Body of pancreas (tissue), 4 donors: ENCODE results near the gene RAPGEF3. TPM values are rescaled to one million over a fixed set of nuclear protein-coding genes. Genes with fewer than 3 reads are reported as not detected.

Experiments
- ATAC-seq: fragments of 150-250 bp; one replicate; pipeline ENCODE4 v1.9.1; 2016
- DNase-seq, 4 donors: peaks; one replicate each; pipeline ENCODE4 v3.0.0-alpha.2; 2019
- H3K27ac ChIP-seq, 4 donors: fragments of 200-600 bp; sonication (generic); 1 replicate in 3 of 4; 2 replicates in 1 of 4; pipeline versions ENCODE4 v1.5.1 to v1.6.1; 2016 to 2019; ENCODE audit warnings: mild to moderate bottlenecking in 1 of 4, mixed read lengths in 1 of 4, moderate library complexity in 1 of 4
- H3K27me3 ChIP-seq, 2 donors: fragments of 200-600 bp; sonication (generic); one replicate each; pipeline ENCODE4 v1.6.0; 2016; ENCODE audit warnings: mild to moderate bottlenecking in 1 of 2
- H3K36me3 ChIP-seq, 2 donors: fragments of 200-600 bp; sonication (generic); replicated peaks in 1 of 2; 2 replicates each; pipeline ENCODE4 v1.5.1; 2016; ENCODE audit warnings: low read depth in 2 of 2; ENCODE audit not compliant: insufficient read depth in 1 of 2
- H3K4me1 ChIP-seq: fragments of 200-600 bp; sonication (generic); one replicate; pipeline ENCODE4 v1.6.0; 2016
- H3K4me3 ChIP-seq, 2 donors: fragments of 200-600 bp; sonication (generic); 1 replicate in 1 of 2; 2 replicates in 1 of 2; pipeline ENCODE4 v1.5.1; 2016 to 2019
- H3K9me3 ChIP-seq, 3 donors: fragments of 200-600 bp; sonication (generic); 1 replicate in 2 of 3; 2 replicates in 1 of 3; pipeline ENCODE4 v1.5.1; 2016
- POLR2A ChIP-seq, 3 donors: fragments of 450-650 bp; IDR thresholded peaks; one replicate each; pipeline ENCODE4 v1.6.1; 2016; ENCODE audit warnings: antibody characterized with exemption in 3 of 3, mild to moderate bottlenecking in 2 of 3
- WGBS, 2 donors: methylation state at CpG; one replicate each; pipeline ENCODE4 v1.1.5; 2017; 5-methylcytosine and 5-hydroxymethylcytosine counted together
- intact Hi-C: fragments of 100-400 bp; cut with DNase I; formaldehyde crosslinking; loops from one replicate; pipeline ENCODE4 v1.15.1; 2023
- total RNA-seq, 2 donors: library from RNA; depleted of rRNA; stranded (reverse); fragments of >200 nt; gene quantifications; one replicate each; pipeline ENCODE4 v1.1.0, GENCODE V29; 2016
- TF ChIP-seq, protein P1 (sequence below), 7 experiments: fragments of 450-650 bp in 4 of 7; fragments of 200-600 bp in 3 of 7; sonication (generic) in 3 of 7; IDR thresholded peaks; one replicate each; pipeline ENCODE4 v1.5.1; 2016 to 2019; ENCODE audit warnings: antibody characterized with exemption in 7 of 7

RAPGEF3 gene
- total RNA-seq, 2 donors from 2014 or later = 11.9 to 23.4 TPM

DNA sequence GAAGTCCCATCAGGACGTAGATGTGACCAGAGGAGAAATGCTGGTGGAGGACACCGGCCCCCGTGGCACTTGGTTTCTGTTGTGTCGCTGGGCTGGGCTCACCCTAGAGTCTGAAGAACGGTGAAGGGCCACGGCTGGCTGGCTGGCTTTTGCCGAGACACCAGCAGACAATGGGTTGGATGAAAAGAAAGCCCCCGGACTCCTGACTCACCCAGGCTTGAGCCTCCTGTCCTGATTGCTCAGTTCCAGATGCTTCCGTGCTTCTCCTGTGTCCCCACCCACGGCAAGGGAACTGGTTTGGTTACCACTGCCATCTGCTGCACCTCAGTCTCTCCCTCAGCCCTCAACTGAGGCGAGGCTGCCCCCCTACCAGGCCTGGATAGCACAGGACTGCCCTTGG lies 23.0 kb downstream of the RAPGEF3 start:
- WGBS, 2 donors = 91% methylated on average over 7 to 10 of the region's 11 CpGs
- H3K36me3 ChIP-seq = no peaks in the 10 kb centered on the region
- H3K9me3 ChIP-seq = no peaks in the 10 kb centered on the region
- H3K27me3 ChIP-seq = no peaks in the 10 kb centered on the region
- ATAC-seq (no peak), DNase-seq (no peak)
- peak overlapping the region in 1 of 4 donors; percentile 75 for H3K27ac ChIP-seq
- intact Hi-C loops = no loop called here
- TF ChIP-seq POLR2A (IDR thresholded peaks at IDR 0.05) = no peak
- TF ChIP-seq, protein P1, sequence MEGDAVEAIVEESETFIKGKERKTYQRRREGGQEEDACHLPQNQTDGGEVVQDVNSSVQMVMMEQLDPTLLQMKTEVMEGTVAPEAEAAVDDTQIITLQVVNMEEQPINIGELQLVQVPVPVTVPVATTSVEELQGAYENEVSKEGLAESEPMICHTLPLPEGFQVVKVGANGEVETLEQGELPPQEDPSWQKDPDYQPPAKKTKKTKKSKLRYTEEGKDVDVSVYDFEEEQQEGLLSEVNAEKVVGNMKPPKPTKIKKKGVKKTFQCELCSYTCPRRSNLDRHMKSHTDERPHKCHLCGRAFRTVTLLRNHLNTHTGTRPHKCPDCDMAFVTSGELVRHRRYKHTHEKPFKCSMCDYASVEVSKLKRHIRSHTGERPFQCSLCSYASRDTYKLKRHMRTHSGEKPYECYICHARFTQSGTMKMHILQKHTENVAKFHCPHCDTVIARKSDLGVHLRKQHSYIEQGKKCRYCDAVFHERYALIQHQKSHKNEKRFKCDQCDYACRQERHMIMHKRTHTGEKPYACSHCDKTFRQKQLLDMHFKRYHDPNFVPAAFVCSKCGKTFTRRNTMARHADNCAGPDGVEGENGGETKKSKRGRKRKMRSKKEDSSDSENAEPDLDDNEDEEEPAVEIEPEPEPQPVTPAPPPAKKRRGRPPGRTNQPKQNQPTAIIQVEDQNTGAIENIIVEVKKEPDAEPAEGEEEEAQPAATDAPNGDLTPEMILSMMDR (IDR thresholded peaks at IDR 0.05) = no peak
- no peak overlapping the region for H3K4me3 ChIP-seq
- H3K4me1 ChIP-seq = peaks cover 32% of the 10 kb centered on the region

GRCh38 chr12:47734725-47735480 lies 23.8 kb downstream of the RAPGEF3 start:
- ATAC-seq (no peak), DNase-seq (no peak)
- Histone ChIP-seq H3K4me1 (peaks cover 39% of the 10 kb centered on the region), H3K9me3 (no peaks in the 10 kb centered on the region), H3K27me3 (no peaks in the 10 kb centered on the region), H3K27ac (no peak overlapping the region), H3K4me3 (no peak overlapping the region), H3K36me3 (no peaks in the 10 kb centered on the region)
- intact Hi-C loops = no loop called here
- TF ChIP-seq, protein P1 (IDR thresholded peaks at IDR 0.05) = no peak
- WGBS, 2 donors = 75 to 90% methylated on average over 11 to 12 of the region's 12 CpGs

DNA sequence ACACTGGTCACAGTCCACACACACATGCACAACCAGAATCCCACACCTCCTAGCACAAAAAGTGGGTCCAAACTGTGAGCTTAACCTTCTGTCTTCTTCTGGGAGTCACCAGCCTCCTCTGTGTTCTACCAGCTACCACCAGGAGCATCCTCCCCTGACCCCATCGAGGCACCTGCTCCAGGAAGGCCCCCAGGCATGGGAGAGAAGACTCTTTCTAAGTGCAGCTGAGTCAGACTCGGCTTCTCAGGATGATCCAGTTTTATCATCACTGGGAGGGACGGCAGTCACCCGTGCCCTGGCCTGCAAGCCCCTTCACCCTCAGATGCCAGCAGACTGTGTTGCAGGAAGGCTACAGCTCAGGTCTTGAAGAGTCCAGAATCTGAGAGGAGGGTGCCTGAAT lies 25.5 kb downstream of the RAPGEF3 start:
- ATAC-seq (no peak), DNase-seq (no peak)
- Histone ChIP-seq H3K9me3 (no peaks in the 10 kb centered on the region), H3K4me3 (no peak overlapping the region), H3K27me3 (no peaks in the 10 kb centered on the region), H3K36me3 (no peaks in the 10 kb centered on the region), H3K27ac (no peak overlapping the region), H3K4me1 (peaks cover 45% of the 10 kb centered on the region)
- WGBS, 2 donors = 68 to 75% methylated on average over 2 to 4 of the region's 4 CpGs
- TF ChIP-seq, protein P1 (IDR thresholded peaks at IDR 0.05) = no peak
- no peak for TF ChIP-seq POLR2A (IDR thresholded peaks at IDR 0.05)
- intact Hi-C loops = no loop called here

- Histone ChIP-seq H3K36me3 (no peaks in the 10 kb centered on the region), H3K27me3 (no peaks in the 10 kb centered on the region), H3K27ac (no peak overlapping the region), H3K4me3 (no peak overlapping the region), H3K4me1 (peaks cover 39% of the 10 kb centered on the region), H3K9me3 (no peaks in the 10 kb centered on the region)
- no peak for TF ChIP-seq POLR2A (IDR thresholded peaks at IDR 0.05)
- TF ChIP-seq, protein P1 (IDR thresholded peaks at IDR 0.05) = no peak
- no peak for ATAC-seq
- DNase-seq = no peak
- intact Hi-C loops = no loop called here
- 72 to 80% methylated on average over 1 to 2 of the region's 2 CpGs for WGBS, 2 donors
Measured at GRCh38 chr12:47732504-47732903, 26.2 kb downstream of the RAPGEF3 start.

DNA sequence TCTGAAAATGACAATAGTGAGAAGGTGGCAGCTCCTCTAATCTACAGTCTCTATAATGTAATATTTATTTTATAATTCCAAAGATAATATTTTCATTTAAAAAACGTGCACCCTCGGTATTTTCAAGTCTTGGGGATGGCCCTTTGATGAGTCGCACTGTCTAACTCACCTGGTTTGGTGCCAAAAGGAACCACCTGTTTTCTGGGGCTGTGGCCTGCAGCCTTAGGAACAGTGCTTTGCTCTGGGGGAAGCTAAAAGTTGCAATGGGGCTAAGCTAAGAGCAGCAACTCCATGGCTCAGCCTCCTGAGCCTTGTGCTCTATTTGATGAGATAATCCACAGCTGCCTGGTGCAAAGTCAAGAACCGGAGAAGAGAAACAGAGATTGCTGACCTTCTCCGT lies 27.0 kb downstream of the RAPGEF3 start:
- no peaks in the 10 kb centered on the region for H3K27me3 ChIP-seq
- H3K9me3 ChIP-seq = no peaks in the 10 kb centered on the region
- H3K4me3 ChIP-seq = no peak overlapping the region
- intact Hi-C loops = no loop called here
- no peaks in the 10 kb centered on the region for H3K36me3 ChIP-seq
- TF ChIP-seq, protein P1 (IDR thresholded peaks at IDR 0.05) = no peak
- no peak for TF ChIP-seq POLR2A (IDR thresholded peaks at IDR 0.05)
- no peak for DNase-seq
- peaks cover 31% of the 10 kb centered on the region for H3K4me1 ChIP-seq
- H3K27ac ChIP-seq = no peak overlapping the region
- ATAC-seq = no peak
- 57 to 60% methylated on average over 4 to 5 of the region's 5 CpGs for whole genome bisulfite sequencing, 2 donors
